ENCODE measurements around the gene PTGES3L. TPM values are rescaled to one million over a fixed set of nuclear protein-coding genes. Genes with fewer than 3 reads are reported as not detected.

Gene PTGES3L
- total and polyA plus RNA-seq, 2 of the 13 experiments (the other 11 are each of a cell fraction or from before 2014, with no cell fraction given) = 1.2 to 2.9 TPM

- TF ChIP-seq ZNF3 (CRISPR knock-in tag; IDR thresholded peaks at IDR 0.05) (no peak), NFKBIZ (CRISPR knock-in tag; IDR thresholded peaks at IDR 0.05) (peak; percentile 87; the same call in 1 of the 2 replicates), PHF8 (CRISPR knock-in tag; IDR thresholded peaks at IDR 0.05) (peak; percentile 93), TERF1 (CRISPR knock-in tag; IDR thresholded peaks at IDR 0.05) (no peak), KLF11 (CRISPR knock-in tag; IDR thresholded peaks at IDR 0.05) (peak; percentile 95), TCF7 (IDR thresholded peaks at IDR 0.05; ENCODE audit: low read depth) (no peak), SIN3A (IDR thresholded peaks at IDR 0.05; ENCODE audit: borderline replicate concordance, low read depth, low read length) (no peak), KLF16 (CRISPR knock-in tag; IDR thresholded peaks at IDR 0.05) (peak in 1 of 2 experiments; percentile 99; a peak in 2 of 4 replicates), ZNF569 (CRISPR knock-in tag; IDR thresholded peaks at IDR 0.05; ENCODE audit: borderline replicate concordance) (no peak; the same call in 1 of the 2 replicates), ZNF563 (CRISPR knock-in tag; IDR thresholded peaks at IDR 0.05) (peak; percentile 88), ZNF589 (CRISPR knock-in tag; conservative IDR thresholded peaks at IDR 0.05) (peak; percentile 50; the same call in 1 of the 2 replicates), ZBTB21 (CRISPR knock-in tag; IDR thresholded peaks at IDR 0.05) (peak; percentile 86), PHF21A (CRISPR knock-in tag; IDR thresholded peaks at IDR 0.05) (peak; percentile 96), KLF12 (CRISPR knock-in tag; IDR thresholded peaks at IDR 0.05; ENCODE audit: borderline replicate concordance) (peak; percentile 100), KMT2B (CRISPR knock-in tag; IDR thresholded peaks at IDR 0.05) (peak; percentile 93), SP1 (IDR thresholded peaks at IDR 0.05) (no peak), SP1 (CRISPR knock-in tag; IDR thresholded peaks at IDR 0.05) (peak; percentile 98), ZNF570 (CRISPR knock-in tag; IDR thresholded peaks at IDR 0.05; ENCODE audit: borderline replicate concordance) (peak; percentile 78; the same call in 1 of the 2 replicates), CCAR2 (optimal IDR thresholded peaks at IDR 0.05; ENCODE audit: low read depth, low read length) (peak; percentile 99), USF2 (IDR thresholded peaks at IDR 0.05; ENCODE audit: low read depth, low read length) (no peak), USF2 (CRISPR knock-in tag; IDR thresholded peaks at IDR 0.05; ENCODE audit: borderline replicate concordance) (peak; percentile 74), HMG20B (CRISPR knock-in tag; conservative IDR thresholded peaks at IDR 0.05) (peak; percentile 84), SIX1 (CRISPR knock-in tag; IDR thresholded peaks at IDR 0.05; ENCODE audit: borderline replicate concordance) (peak; percentile 93)
- TF ChIP-seq, protein P1, sequence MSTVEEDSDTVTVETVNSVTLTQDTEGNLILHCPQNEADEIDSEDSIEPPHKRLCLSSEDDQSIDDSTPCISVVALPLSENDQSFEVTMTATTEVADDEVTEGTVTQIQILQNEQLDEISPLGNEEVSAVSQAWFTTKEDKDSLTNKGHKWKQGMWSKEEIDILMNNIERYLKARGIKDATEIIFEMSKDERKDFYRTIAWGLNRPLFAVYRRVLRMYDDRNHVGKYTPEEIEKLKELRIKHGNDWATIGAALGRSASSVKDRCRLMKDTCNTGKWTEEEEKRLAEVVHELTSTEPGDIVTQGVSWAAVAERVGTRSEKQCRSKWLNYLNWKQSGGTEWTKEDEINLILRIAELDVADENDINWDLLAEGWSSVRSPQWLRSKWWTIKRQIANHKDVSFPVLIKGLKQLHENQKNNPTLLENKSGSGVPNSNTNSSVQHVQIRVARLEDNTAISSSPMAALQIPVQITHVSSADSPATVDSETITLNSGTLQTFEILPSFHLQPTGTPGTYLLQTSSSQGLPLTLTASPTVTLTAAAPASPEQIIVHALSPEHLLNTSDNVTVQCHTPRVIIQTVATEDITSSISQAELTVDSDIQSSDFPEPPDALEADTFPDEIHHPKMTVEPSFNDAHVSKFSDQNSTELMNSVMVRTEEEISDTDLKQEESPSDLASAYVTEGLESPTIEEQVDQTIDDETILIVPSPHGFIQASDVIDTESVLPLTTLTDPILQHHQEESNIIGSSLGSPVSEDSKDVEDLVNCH (CRISPR knock-in tag; IDR thresholded peaks at IDR 0.05) = 0 out of 2 replicates have a peak, but pooled peaks have one; percentile 62
- TF ChIP-seq, protein P2, sequence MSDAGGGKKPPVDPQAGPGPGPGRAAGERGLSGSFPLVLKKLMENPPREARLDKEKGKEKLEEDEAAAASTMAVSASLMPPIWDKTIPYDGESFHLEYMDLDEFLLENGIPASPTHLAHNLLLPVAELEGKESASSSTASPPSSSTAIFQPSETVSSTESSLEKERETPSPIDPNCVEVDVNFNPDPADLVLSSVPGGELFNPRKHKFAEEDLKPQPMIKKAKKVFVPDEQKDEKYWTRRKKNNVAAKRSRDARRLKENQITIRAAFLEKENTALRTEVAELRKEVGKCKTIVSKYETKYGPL (CRISPR knock-in tag; IDR thresholded peaks at IDR 0.05) = no peak
These were observed 18.4 kb upstream of the PTGES3L start, which contains the start of gene RPL27 (continued) for GRCh38 chr17:42997984-42998938.

Measured in HepG2 (cell line).